GM13977 (cell line): ENCODE measurements around the gene TEKTIP1.

Experiments
- DNase-seq: peaks from one replicate; pipeline ENCODE4 v3.0.0; 2012; ENCODE audit warnings: low spot score
- CTCF ChIP-seq: IDR thresholded peaks from 2 replicates; pipeline ENCODE4 v1.5.1; 2012; ENCODE audit warnings: mild to moderate bottlenecking, control low read depth; ENCODE audit not compliant: insufficient read depth; ENCODE audit errors: extremely low read depth, missing control alignments
- in situ Hi-C: fragments of 300-500 bp; cut with MboI; formaldehyde crosslinking; loops from one replicate; pipeline ENCODE4 v1.12.0; 2022; ENCODE audit warnings: low sequenced_read_pairs, low pct_unique_long_range_greater_than_20kb, mixed read lengths, inconsistent platforms; ENCODE audit not compliant: unreplicated experiment

The TEKTIP1 gene

DNA sequence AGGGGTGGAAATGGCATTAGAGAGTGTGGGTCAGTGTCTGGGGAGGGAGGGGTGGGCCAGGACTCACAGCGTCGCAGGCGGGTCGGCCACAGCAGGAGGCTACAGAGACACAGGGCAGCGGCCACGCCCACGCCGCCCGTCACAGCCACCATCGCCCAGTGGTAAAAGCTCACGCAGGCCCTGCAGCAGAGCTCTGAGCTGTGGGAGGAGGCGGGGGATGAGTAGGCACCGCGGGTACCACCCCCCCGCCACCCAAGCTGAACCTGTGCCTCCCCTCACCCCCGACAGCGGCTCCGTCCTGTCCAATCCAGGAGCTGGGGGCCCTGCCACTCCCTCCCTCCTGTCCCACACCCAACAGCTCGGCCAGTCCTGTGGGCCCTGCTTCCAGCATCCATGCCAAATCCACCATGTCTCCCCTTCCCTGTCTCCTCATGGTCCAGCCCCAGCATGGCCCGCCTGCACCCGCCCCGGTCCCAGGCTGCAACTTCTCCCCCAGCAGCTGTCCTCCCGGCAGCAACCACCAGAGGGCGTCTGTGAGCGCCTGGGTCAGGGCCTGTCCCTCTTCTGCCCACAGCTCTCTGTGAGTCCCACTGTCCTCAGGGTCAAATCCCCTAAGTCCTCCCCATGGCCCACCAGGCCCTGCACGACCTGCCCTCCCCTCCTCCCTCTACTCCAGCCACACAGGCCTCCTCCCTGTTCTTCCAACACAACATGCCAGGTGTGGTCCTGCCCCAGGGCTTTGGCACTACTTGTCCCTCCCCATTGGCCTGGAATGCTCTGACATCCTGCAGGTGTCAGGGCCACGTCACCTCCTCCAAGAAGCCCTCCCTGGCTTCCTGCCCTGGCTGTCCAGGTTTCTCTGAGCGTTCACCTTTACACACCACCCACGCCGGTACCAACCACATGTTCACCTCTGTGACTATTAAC lies 6.0 kb downstream of the TEKTIP1 start:
- in situ Hi-C loops = no loop called here
- TF ChIP-seq CTCF = peak; percentile 95
- peak; percentile 92 for DNase-seq

DNA sequence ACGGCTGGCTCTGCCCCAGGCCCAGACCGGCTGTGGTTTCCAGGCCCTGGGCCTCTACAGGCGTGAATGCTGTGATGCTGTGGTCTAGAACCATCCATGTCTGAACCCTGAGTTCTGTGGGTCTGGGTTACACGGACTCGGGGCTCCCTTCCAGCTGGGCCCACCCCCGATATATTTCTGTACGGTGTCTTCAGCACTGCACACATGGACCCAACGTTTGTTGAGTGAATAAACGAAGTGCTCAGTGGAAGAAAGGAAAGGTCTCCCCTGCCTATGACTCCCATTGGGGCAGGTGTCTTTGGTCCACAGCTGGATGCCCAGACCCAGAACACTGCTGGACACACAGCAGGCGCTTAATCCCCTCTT lies 6.7 kb downstream of the TEKTIP1 start:
- in situ Hi-C loops = no loop called here
- TF ChIP-seq CTCF = no peak
- DNase-seq = no peak

DNA sequence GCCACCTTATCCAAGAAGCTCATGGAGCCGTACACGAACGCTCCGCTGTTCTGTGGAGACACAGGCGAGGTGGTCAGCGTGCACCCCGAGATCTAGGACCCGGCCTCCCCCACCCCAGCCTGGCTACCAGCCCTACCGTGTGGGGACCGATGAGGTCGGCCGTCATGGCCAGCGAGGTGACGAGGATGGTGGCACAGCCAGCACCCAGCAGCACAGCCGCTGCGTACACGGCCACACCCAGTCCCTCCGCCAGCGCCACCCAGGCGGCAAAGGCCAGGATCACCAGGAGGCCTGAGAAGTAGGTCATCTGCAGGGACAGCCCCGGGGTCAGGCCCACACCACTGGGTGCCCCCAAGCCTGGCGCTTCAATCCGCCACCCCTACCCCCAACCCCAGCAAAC lies 7.1 kb downstream of the TEKTIP1 start:
- TF ChIP-seq CTCF = no peak
- in situ Hi-C loops = no loop called here
- no peak for DNase-seq

DNA sequence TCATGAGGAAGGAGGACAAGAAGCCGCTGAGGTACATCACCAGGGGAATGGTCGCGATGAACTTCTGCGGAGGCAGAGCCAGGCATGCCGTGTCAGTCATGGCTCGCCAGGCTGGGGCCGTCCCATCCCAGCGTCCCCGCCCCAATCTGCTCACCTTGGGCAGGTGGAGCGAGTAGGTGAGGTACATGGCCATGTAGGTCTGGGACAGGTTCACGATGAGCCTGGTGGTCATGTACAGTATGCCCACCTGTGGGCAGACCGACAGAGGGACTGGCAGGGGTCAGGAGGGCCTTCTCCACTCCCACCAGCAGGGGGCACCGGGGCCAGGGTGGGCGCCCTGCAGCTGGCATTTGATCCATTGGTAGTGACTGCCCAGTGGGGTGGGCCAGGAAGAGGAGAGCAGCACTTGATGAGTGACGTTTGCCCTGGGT lies 8.3 kb downstream of the TEKTIP1 start:
- peak; percentile 59 for TF ChIP-seq CTCF
- no peak for DNase-seq
- in situ Hi-C loops = no loop called here

GRCh38 chr19:3547767-3548282 lies 8.9 kb downstream of the TEKTIP1 start:
- in situ Hi-C loops = no loop called here
- no peak for TF ChIP-seq CTCF
- DNase-seq = no peak

GRCh38 chr19:3548606-3549005 lies 9.6 kb downstream of the TEKTIP1 start:
- TF ChIP-seq CTCF = no peak
- in situ Hi-C loops = no loop called here
- no peak for DNase-seq
